Medulla oblongata (tissue), 1 donor: Measurements from ENCODE around the gene NSG1.

Experiments used
- DNase-seq: peaks from one replicate; pipeline ENCODE4 v3.0.0-alpha.2; 2015; ENCODE audit errors: extremely low spot score

Gene NSG1

GRCh38 chr4:4368809-4369580 is 17.9 kb upstream of the NSG1 start:
- no peak for DNase-seq

GRCh38 chr4:4374388-4375098 is 12.4 kb upstream of the NSG1 start:
- no peak for DNase-seq

GRCh38 chr4:4376074-4376473 is 10.8 kb upstream of the NSG1 start:
- DNase-seq, result no peak

- DNase-seq, result no peak
Measured at GRCh38 chr4:4377191-4377590, 9.7 kb upstream of the NSG1 start.

GRCh38 chr4:4377732-4378460 is 9.0 kb upstream of the NSG1 start:
- DNase-seq, result no peak

- DNase-seq, result no peak
Measured at GRCh38 chr4:4379540-4380087, 7.3 kb upstream of the NSG1 start.

GRCh38 chr4:4383085-4383484 is 3.8 kb upstream of the NSG1 start:
- no peak for DNase-seq

- DNase-seq, result no peak
Measured at GRCh38 chr4:4384837-4385236, 2.1 kb upstream of the NSG1 start.

- DNase-seq, result no peak
Measured at GRCh38 chr4:4385729-4386295, 1.1 kb upstream of the NSG1 start.

GRCh38 chr4:4386296-4386735 is 586 bp upstream of the NSG1 start:
- DNase-seq, result no peak

GRCh38 chr4:4387531-4388310 is 819 bp downstream of the NSG1 start:
- no peak for DNase-seq

GRCh38 chr4:4388311-4388790 is 1.4 kb downstream of the NSG1 start:
- DNase-seq, result no peak

- no peak for DNase-seq
Measured at GRCh38 chr4:4388836-4389575, 2.1 kb downstream of the NSG1 start.

GRCh38 chr4:4390046-4390445 is 3.1 kb downstream of the NSG1 start:
- DNase-seq, result no peak

GRCh38 chr4:4390515-4391240 is 3.8 kb downstream of the NSG1 start:
- DNase-seq, result no peak

GRCh38 chr4:4391866-4392265 is 5.0 kb downstream of the NSG1 start:
- DNase-seq, result no peak

GRCh38 chr4:4392501-4393183 is 5.7 kb downstream of the NSG1 start:
- DNase-seq, result no peak

- no peak for DNase-seq
Measured at GRCh38 chr4:4394644-4395043, 7.7 kb downstream of the NSG1 start.

- no peak for DNase-seq
Measured at GRCh38 chr4:4395371-4395770, 8.5 kb downstream of the NSG1 start.
